H1 (cell line): ENCODE results near the gene HABP2.

Source experiments
- ATF3 ChIP-seq: IDR thresholded peaks from 2 replicates; pipeline ENCODE4 v1.6.1; 2011; ENCODE audit warnings: low read depth, mild to moderate bottlenecking, low read length; ENCODE audit not compliant: insufficient read depth
- CTCF ChIP-seq, 3 experiments: IDR thresholded peaks; 1 replicate in 2 of 3; 2 replicates in 1 of 3; pipeline versions ENCODE4 v1.5.1 to v1.6.1; 2011; ENCODE audit warnings: low read length in 3 of 3, mild to moderate bottlenecking in 3 of 3, inconsistent platforms in 2 of 3, low read depth in 1 of 3, moderate library complexity in 1 of 3; ENCODE audit not compliant: insufficient read depth in 1 of 3; ENCODE audit errors: control extremely low read depth in 1 of 3
- EP300 ChIP-seq, 2 experiments: IDR thresholded peaks; 1 replicate in 1 of 2; 2 replicates in 1 of 2; pipeline ENCODE4 v1.6.1; 2011 to 2012; ENCODE audit warnings: low read depth in 2 of 2, low read length in 2 of 2, mild to moderate bottlenecking in 2 of 2, borderline replicate concordance in 1 of 2, inconsistent platforms in 1 of 2, moderate library complexity in 1 of 2
- HDAC2 ChIP-seq, 2 experiments: fragments of 300-600 bp in 1 of 2; sonication (generic) in 1 of 2; IDR thresholded peaks; 2 replicates each; pipeline ENCODE4 v1.6.1; 2011 to 2012; ENCODE audit warnings: low read depth in 2 of 2, low read length in 2 of 2, mild to moderate bottlenecking in 2 of 2, moderate library complexity in 2 of 2, borderline replicate concordance in 1 of 2, inconsistent platforms in 1 of 2
- JUN ChIP-seq: IDR thresholded peaks from 2 replicates; pipeline ENCODE4 v1.6.1; 2011; ENCODE audit warnings: low read depth, mild to moderate bottlenecking, improper control_type of control experiment, low read length
- POLR2A ChIP-seq, 2 experiments: IDR thresholded peaks; 1 replicate in 1 of 2; 2 replicates in 1 of 2; pipeline ENCODE4 v1.6.1; 2011; ENCODE audit warnings: low read depth in 2 of 2, low read length in 2 of 2, mild to moderate bottlenecking in 2 of 2; ENCODE audit errors: control extremely low read depth in 1 of 2
- TAF1 ChIP-seq: IDR thresholded peaks from 2 replicates; pipeline ENCODE4 v1.6.1; 2011; ENCODE audit warnings: mild to moderate bottlenecking, low read depth, low read length
- TAF7 ChIP-seq: optimal IDR thresholded peaks from 2 replicates; pipeline ENCODE3; 2011; ENCODE audit warnings: low read depth, mild to moderate bottlenecking, inconsistent platforms, low read length, moderate library complexity, borderline replicate concordance
- USF2 ChIP-seq: IDR thresholded peaks from 2 replicates; pipeline ENCODE4 v1.6.1; 2011; ENCODE audit warnings: low read length, improper control_type of control experiment
- YY1 ChIP-seq: IDR thresholded peaks from 2 replicates; pipeline ENCODE4 v1.6.1; 2011; ENCODE audit warnings: low read depth, mild to moderate bottlenecking, low read length
- ZNF274 ChIP-seq: IDR thresholded peaks from 2 replicates; pipeline ENCODE4 v1.7.0; 2012; ENCODE audit warnings: low read length, borderline replicate concordance; ENCODE audit errors: extremely low read depth

- TF ChIP-seq JUN = no peak
- TF ChIP-seq TAF7 = no peak
- no peak for TF ChIP-seq CTCF (IDR thresholded peaks at IDR 0.05; ENCODE audit: control extremely low read depth in 1 of 3, insufficient read depth in 1 of 3, low read depth in 1 of 3, low read length in 3 of 3)
- no peak for TF ChIP-seq ATF3
- no peak for TF ChIP-seq USF2
- no peak for TF ChIP-seq ZNF274
- no peak for TF ChIP-seq POLR2A (IDR thresholded peaks at IDR 0.05; ENCODE audit: control extremely low read depth in 1 of 2, low read depth in 2 of 2, low read length in 2 of 2)
- no peak for TF ChIP-seq YY1
- TF ChIP-seq TAF1 = no peak
- no peak for TF ChIP-seq EP300 (IDR thresholded peaks at IDR 0.05; ENCODE audit: borderline replicate concordance in 1 of 2, low read depth in 2 of 2, low read length in 2 of 2)
- no peak for TF ChIP-seq HDAC2 (IDR thresholded peaks at IDR 0.05; ENCODE audit: borderline replicate concordance in 1 of 2, low read depth in 2 of 2, low read length in 2 of 2)
Observed at GRCh38 chr10:113552701-113553100, at the start of gene HABP2.
